HepG2 (cell line): ENCODE measurements around the gene GNB1. TPM values are rescaled to one million over a fixed set of nuclear protein-coding genes. Genes with fewer than 3 reads are reported as not detected.

Experiments
- ATAC-seq: fragments of 200-7000 bp; cut with Tn5 transposase; 3 replicates; pipeline ENCODE4 v1.9.1; 2020; ENCODE audit warnings: mild to moderate bottlenecking, moderate library complexity
- BruUV-seq: library from RNA; stranded (reverse); fragments of 400-500 nt; replicated peaks from 2 replicates; lab custom pipeline; 2021; lab: Mats Ljungman, UMichigan
- CTCF ChIA-PET: fragments of 300-600 bp; formaldehyde crosslinking; extraction: SDS; loops from one replicate; lab custom pipeline; 2021; ENCODE audit warnings: low total read pairs, inconsistent platforms, low intra/inter-chr PET ratio; lab: Yijun Ruan, JAX
- POLR2A ChIA-PET: fragments of 350-600 bp; sonication (Branson Sonifier 250); formaldehyde crosslinking; loops from one replicate; lab custom pipeline; 2020; ENCODE audit warnings: antibody characterized with exemption, inconsistent platforms; lab: Yijun Ruan, JAX
- DNase-seq: peaks from one replicate; pipeline ENCODE4 v3.0.0-alpha.2; 2015; ENCODE audit warnings: low spot score
- FAIRE-seq: peaks from 3 replicates; lab custom pipeline; 2011; peaks lifted over from hg19 to GRCh38; lab: Jason Lieb, UNC
- H2AFZ ChIP-seq: one replicate; pipeline ENCODE4 v1.6.1; 2011; ENCODE audit warnings: low read length, inconsistent platforms
- H3K27ac ChIP-seq: fragments of 300-600 bp; 3 replicates; pipeline ENCODE4 v1.8.0; 2011; ENCODE audit warnings: mixed run types, mild to moderate bottlenecking, mixed read lengths, low read length, inconsistent platforms; ENCODE audit not compliant: insufficient read depth; ENCODE audit errors: extremely low read length
- H3K27me3 ChIP-seq, 2 experiments: fragments of 200-600 bp in 1 of 2; 2 replicates in 1 of 2; 3 replicates in 1 of 2; pipeline versions ENCODE4 v1.6.0 to v1.8.0; 2011; ENCODE audit warnings: low read length in 2 of 2, mild to moderate bottlenecking in 2 of 2, moderate library complexity in 2 of 2, inconsistent platforms in 1 of 2; ENCODE audit not compliant: insufficient read depth in 2 of 2, control insufficient read depth in 1 of 2
- H3K36me3 ChIP-seq, 2 experiments: fragments of 200-600 bp in 1 of 2; replicated peaks in 1 of 2; 2 replicates in 1 of 2; 3 replicates in 1 of 2; pipeline versions ENCODE4 v1.5.1 to v1.8.0; 2011; ENCODE audit warnings: low read length in 2 of 2, inconsistent platforms in 1 of 2; ENCODE audit not compliant: insufficient read depth in 2 of 2, control insufficient read depth in 1 of 2
- H3K4me1 ChIP-seq: 2 replicates; pipeline ENCODE4 v1.5.1; 2012; ENCODE audit warnings: low read length, inconsistent platforms; ENCODE audit not compliant: insufficient read depth
- H3K4me2 ChIP-seq: 2 replicates; pipeline ENCODE4 v1.6.0; 2011; ENCODE audit warnings: low read depth, low read length, inconsistent platforms
- H3K4me3 ChIP-seq, 3 experiments: fragments of 200-600 bp in 1 of 3; sonication (generic), shearing (Covaris generic) in 1 of 3; replicated peaks in 1 of 3; 2 replicates each; pipeline ENCODE4 v1.5.1; 2011 to 2016; ENCODE audit warnings: low read length in 3 of 3, inconsistent platforms in 2 of 3, low read depth in 2 of 3, mild to moderate bottlenecking in 2 of 3, control low read depth in 1 of 3, mixed read lengths in 1 of 3; ENCODE audit not compliant: insufficient read depth in 1 of 3
- H3K79me2 ChIP-seq: one replicate; pipeline ENCODE4 v1.6.1; 2011; ENCODE audit warnings: low read length, inconsistent platforms; ENCODE audit not compliant: insufficient read depth
- H3K9ac ChIP-seq: 2 replicates; pipeline ENCODE4 v1.6.0; 2011; ENCODE audit warnings: mild to moderate bottlenecking, low read depth, low read length, inconsistent platforms; ENCODE audit not compliant: insufficient read depth
- H3K9me3 ChIP-seq: 2 replicates; pipeline ENCODE4 v1.5.1; 2012; ENCODE audit warnings: mild to moderate bottlenecking, low read length
- H4K20me1 ChIP-seq: 2 replicates; pipeline ENCODE4 v1.6.0; 2011; ENCODE audit warnings: inconsistent platforms, mild to moderate bottlenecking, low read length, moderate library complexity; ENCODE audit not compliant: insufficient read depth
- AGO2 ChIP-seq: fragments of 200-400 bp; formaldehyde crosslinking; optimal IDR thresholded peaks from 2 replicates; pipeline ENCODE3; 2017; ENCODE audit warnings: mild to moderate bottlenecking, low read depth, low read length, moderate library complexity
- CBX1 ChIP-seq: IDR thresholded peaks from one replicate; pipeline ENCODE4 v1.6.1; 2016; ENCODE audit warnings: antibody characterized with exemption, low read depth
- HNRNPLL ChIP-seq: fragments of 200-400 bp; formaldehyde crosslinking; IDR thresholded peaks from 2 replicates; pipeline ENCODE4 v1.6.1; 2017; ENCODE audit warnings: mild to moderate bottlenecking, low read depth, low read length; ENCODE audit not compliant: poor library complexity, severe bottlenecking
- JUNB ChIP-seq: sonication (generic); formaldehyde crosslinking; IDR thresholded peaks from 2 replicates; pipeline ENCODE4 v1.8.0; 2022; ENCODE audit warnings: missing genetic modification reagents, mild to moderate bottlenecking, borderline replicate concordance
- NCOR1 ChIP-seq: fragments of 200-600 bp; sonication (generic); IDR thresholded peaks from 2 replicates; pipeline ENCODE4 v1.7.0; 2017; ENCODE audit warnings: antibody characterized with exemption, low read length, borderline replicate concordance
- RBM22 ChIP-seq: fragments of 200-400 bp; formaldehyde crosslinking; optimal IDR thresholded peaks from 2 replicates; pipeline ENCODE3; 2017; ENCODE audit warnings: mild to moderate bottlenecking, low read length, moderate library complexity
- TEAD3 ChIP-seq: optimal IDR thresholded peaks from 2 replicates; pipeline ENCODE3; 2016; ENCODE audit warnings: borderline replicate concordance
- ZKSCAN5 ChIP-seq: sonication (generic); formaldehyde crosslinking; IDR thresholded peaks from 2 replicates; pipeline ENCODE4 v1.5.1; 2020; ENCODE audit warnings: mild to moderate bottlenecking, missing genetic modification reagents
- ZNF501 ChIP-seq: sonication (generic); formaldehyde crosslinking; IDR thresholded peaks from 2 replicates; pipeline ENCODE4 v1.5.1; 2020; ENCODE audit warnings: mild to moderate bottlenecking, moderate library complexity, missing genetic modification reagents
- ZNF530 ChIP-seq: sonication (generic); formaldehyde crosslinking; IDR thresholded peaks from 2 replicates; pipeline ENCODE4 v1.5.0; 2020; ENCODE audit warnings: low read depth, mild to moderate bottlenecking, missing genetic modification reagents
- ZNF546 ChIP-seq: sonication (generic); formaldehyde crosslinking; conservative IDR thresholded peaks from 2 replicates; pipeline ENCODE4 v1.8.1; 2023; ENCODE audit warnings: mild to moderate bottlenecking, missing genetic modification reagents
- ZNF781 ChIP-seq: sonication (generic); formaldehyde crosslinking; IDR thresholded peaks from 2 replicates; pipeline ENCODE4 v1.5.1; 2020; ENCODE audit warnings: borderline replicate concordance, mild to moderate bottlenecking, missing genetic modification reagents; ENCODE audit errors: not compliant biosample characterization
- WGBS: methylation state at CpG from one replicate; pipeline ENCODE4 v1.1.6; 2017; ENCODE audit warnings: low lambda C conversion rate; 5-methylcytosine and 5-hydroxymethylcytosine counted together
- in situ Hi-C: cut with HindIII; loops from 2 replicates; pipeline ENCODE4 v1.10.0; 2017; ENCODE audit warnings: low pct_unique_long_range_greater_than_20kb; ENCODE audit not compliant: extremely low pct_ligation_motif_present
- intact Hi-C: fragments of 100-400 bp; cut with micrococcal nuclease; formaldehyde crosslinking; loops from one replicate; pipeline ENCODE4 v1.10.0; 2022; ENCODE audit not compliant: unreplicated experiment
- polyA plus RNA-seq, 8 experiments: library from polyadenylated mRNA; depleted of rRNA in 3 of 8; stranded (reverse) in 7 of 8; unstranded in 1 of 8; fragments of >200 nt; fragmentation: Illumina TruSeq in 4 of 8; extraction: Trizol in 4 of 8; gene quantifications; 2 replicates each; pipeline versions ENCODE4 v1.2.1 to v1.2.3, GENCODE V29; 2011 to 2016; ENCODE audit warnings: low read depth in 4 of 8, missing spikeins in 1 of 8, mixed read lengths in 1 of 8; ENCODE audit not compliant: insufficient read depth in 1 of 8
- total RNA-seq, 5 experiments: library from RNA; depleted of rRNA; stranded (reverse); fragments of >200 nt; fragmentation: Illumina TruSeq; extraction: Trizol; gene quantifications; 2 replicates each; pipeline ENCODE4 v1.2.3, GENCODE V29; 2016; ENCODE audit warnings: low read depth in 1 of 5
- TF ChIP-seq, protein P1 (sequence below): sonication (generic); formaldehyde crosslinking; IDR thresholded peaks from 2 replicates; pipeline ENCODE4 v1.5.0; 2020; ENCODE audit warnings: mild to moderate bottlenecking, missing genetic modification reagents
- TF ChIP-seq, protein P2 (sequence below): IDR thresholded peaks from 2 replicates; pipeline ENCODE4 v1.6.1; 2016; ENCODE audit warnings: mild to moderate bottlenecking
- TF ChIP-seq, protein P3 (sequence below): sonication (generic); formaldehyde crosslinking; IDR thresholded peaks from 2 replicates; pipeline ENCODE4 v1.5.0; 2020; ENCODE audit warnings: missing genetic modification reagents, mild to moderate bottlenecking, borderline replicate concordance

GNB1 gene
- total and polyA plus RNA-seq, 2 of the 13 experiments (the other 11 are each of a cell fraction or from before 2014, with no cell fraction given), result 66.2 to 327 TPM

DNA sequence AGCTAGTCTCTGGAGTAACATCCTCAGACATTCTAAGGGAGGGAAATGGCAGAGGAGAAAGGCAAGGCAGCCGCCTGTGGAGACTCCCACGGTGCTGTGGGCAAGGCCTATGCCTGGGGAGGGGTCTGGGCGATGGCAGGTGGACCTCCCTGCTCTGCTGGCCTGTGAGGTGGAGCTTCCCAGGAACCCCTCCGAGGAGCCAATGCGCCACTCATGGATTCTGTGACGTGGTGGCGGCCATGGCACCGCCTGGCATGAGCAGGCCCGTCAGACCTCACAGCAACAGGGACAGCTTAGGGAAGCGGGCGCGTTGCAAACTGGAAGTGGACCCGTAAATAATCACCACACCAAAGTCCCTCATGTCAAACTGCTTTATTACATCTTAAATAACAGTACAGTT, 106.0 kb downstream of the GNB1 start:
- DNase-seq (no peak), FAIRE-seq (no peak), ATAC-seq (no peak)
- Histone ChIP-seq H3K9ac (no peak overlapping the region), H3K27me3 (no peaks in the 10 kb centered on the region), H2AFZ (no peak overlapping the region), H3K4me2 (no peak overlapping the region), H3K27ac (no peak overlapping the region), H3K9me3 (no peaks in the 10 kb centered on the region), H3K36me3 (peaks cover 28 to 50% of the 10 kb centered on the region in 2 experiments), H3K4me3 (no peak overlapping the region), H3K4me1 (peaks cover 37% of the 10 kb centered on the region), H3K79me2 (no peaks in the 10 kb centered on the region), H4K20me1 (no peaks in the 10 kb centered on the region)
- ChIA-PET CTCF (no interaction called here), POLR2A (interaction anchor here (0.6 kb wide), 1 partner anchor 9 kb away, joined by 4 read pairs; no protein-coding TSS in a partner anchor)
- TF ChIP-seq, protein P1, sequence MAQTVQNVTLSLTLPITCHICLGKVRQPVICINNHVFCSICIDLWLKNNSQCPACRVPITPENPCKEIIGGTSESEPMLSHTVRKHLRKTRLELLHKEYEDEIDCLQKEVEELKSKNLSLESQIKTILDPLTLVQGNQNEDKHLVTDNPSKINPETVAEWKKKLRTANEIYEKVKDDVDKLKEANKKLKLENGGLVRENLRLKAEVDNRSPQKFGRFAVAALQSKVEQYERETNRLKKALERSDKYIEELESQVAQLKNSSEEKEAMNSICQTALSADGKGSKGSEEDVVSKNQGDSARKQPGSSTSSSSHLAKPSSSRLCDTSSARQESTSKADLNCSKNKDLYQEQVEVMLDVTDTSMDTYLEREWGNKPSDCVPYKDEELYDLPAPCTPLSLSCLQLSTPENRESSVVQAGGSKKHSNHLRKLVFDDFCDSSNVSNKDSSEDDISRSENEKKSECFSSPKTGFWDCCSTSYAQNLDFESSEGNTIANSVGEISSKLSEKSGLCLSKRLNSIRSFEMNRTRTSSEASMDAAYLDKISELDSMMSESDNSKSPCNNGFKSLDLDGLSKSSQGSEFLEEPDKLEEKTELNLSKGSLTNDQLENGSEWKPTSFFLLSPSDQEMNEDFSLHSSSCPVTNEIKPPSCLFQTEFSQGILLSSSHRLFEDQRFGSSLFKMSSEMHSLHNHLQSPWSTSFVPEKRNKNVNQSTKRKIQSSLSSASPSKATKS (CRISPR knock-in tag), result no peak
- TF ChIP-seq AGO2, result peak; percentile 52
- no TSS peak for BruUV-seq
- in situ Hi-C loops, result loop anchor here (10.0 kb wide), 1 partner anchor 120 kb away; no protein-coding TSS in a partner anchor
- intact Hi-C loops, result no loop called here
- 100% methylated on average over 4 of the region's 13 CpGs for WGBS

DNA sequence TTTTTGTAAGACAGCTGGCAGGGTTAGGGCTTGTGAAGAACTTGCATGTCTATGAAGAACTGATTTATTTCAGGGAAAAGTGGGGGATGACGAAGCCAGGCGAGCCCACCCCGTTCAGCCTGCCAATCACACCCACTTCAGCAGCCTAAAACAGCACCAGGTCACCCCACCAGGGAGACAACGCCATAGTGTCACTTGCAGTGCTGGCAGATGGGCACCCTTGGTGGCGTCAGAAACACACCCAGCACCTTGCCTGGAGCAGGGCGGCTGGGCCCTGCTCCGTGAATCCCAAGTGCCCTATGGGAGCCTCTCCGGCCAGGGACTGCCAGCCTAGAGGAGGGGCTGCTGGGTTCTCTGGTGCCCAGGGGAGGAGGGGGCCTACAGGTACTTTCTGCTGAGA, 107.6 kb downstream of the GNB1 start:
- intact Hi-C loops, result no loop called here
- peaks cover 18 to 35% of the 10 kb centered on the region in 2 experiments; a peak in 4 of 5 replicates for H3K36me3 ChIP-seq
- no peak overlapping the region for H2AFZ ChIP-seq
- no TSS peak for BruUV-seq
- H3K4me3 ChIP-seq, result no peak overlapping the region
- H3K4me1 ChIP-seq, result peaks cover 43% of the 10 kb centered on the region
- DNase-seq (no peak), ATAC-seq (no peak), FAIRE-seq (no peak)
- ChIA-PET CTCF (no interaction called here), POLR2A (interaction anchor here (1.5 kb wide), 1 partner anchor 15 kb away, joined by 5 read pairs; no protein-coding TSS in a partner anchor)
- WGBS, result 80% methylated on average over 3 of the region's 8 CpGs
- H3K27ac ChIP-seq, result no peak overlapping the region
- H4K20me1 ChIP-seq, result no peaks in the 10 kb centered on the region
- no peaks in the 10 kb centered on the region for H3K79me2 ChIP-seq
- peak overlapping the region; percentile 93; the same call in 1 of the 2 replicates for H3K4me2 ChIP-seq
- in situ Hi-C loops, result loop anchor here (10.0 kb wide), 1 partner anchor 121 kb away; no protein-coding TSS in a partner anchor
- H3K27me3 ChIP-seq, result no peaks in the 10 kb centered on the region
- no peaks in the 10 kb centered on the region for H3K9me3 ChIP-seq
- no peak overlapping the region for H3K9ac ChIP-seq
- TF ChIP-seq, protein P2, sequence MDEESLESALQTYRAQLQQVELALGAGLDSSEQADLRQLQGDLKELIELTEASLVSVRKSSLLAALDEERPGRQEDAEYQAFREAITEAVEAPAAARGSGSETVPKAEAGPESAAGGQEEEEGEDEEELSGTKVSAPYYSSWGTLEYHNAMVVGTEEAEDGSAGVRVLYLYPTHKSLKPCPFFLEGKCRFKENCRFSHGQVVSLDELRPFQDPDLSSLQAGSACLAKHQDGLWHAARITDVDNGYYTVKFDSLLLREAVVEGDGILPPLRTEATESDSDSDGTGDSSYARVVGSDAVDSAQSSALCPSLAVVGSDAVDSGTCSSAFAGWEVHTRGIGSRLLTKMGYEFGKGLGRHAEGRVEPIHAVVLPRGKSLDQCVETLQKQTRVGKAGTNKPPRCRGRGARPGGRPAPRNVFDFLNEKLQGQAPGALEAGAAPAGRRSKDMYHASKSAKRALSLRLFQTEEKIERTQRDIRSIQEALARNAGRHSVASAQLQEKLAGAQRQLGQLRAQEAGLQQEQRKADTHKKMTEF, result no peak
- TF ChIP-seq HNRNPLL, result no peak
- TF ChIP-seq, protein P3, sequence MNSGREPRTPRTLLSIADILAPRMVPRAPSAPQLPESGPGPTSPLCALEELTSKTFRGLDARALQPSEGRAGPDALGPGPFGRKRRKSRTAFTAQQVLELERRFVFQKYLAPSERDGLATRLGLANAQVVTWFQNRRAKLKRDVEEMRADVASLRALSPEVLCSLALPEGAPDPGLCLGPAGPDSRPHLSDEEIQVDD (CRISPR knock-in tag), result no peak
- no peak for TF ChIP-seq ZNF546 (CRISPR knock-in tag)
- TF ChIP-seq RBM22, result peak; percentile 83
- peak; percentile 2 for TF ChIP-seq ZNF781 (CRISPR knock-in tag)
- TF ChIP-seq ZKSCAN5 (CRISPR knock-in tag), result no peak
- TF ChIP-seq NCOR1, result no peak
- TF ChIP-seq CBX1, result peak; percentile 5
- TF ChIP-seq ZNF530 (CRISPR knock-in tag), result no peak
- no peak for TF ChIP-seq JUNB (CRISPR knock-in tag)
- TF ChIP-seq ZNF501 (CRISPR knock-in tag), result no peak
- TF ChIP-seq TEAD3 (CRISPR knock-in tag), result no peak
